ENCODE results near the gene BCOR. TPM values are rescaled to one million over a fixed set of nuclear protein-coding genes. Genes with fewer than 3 reads are reported as not detected.

BCOR gene
- total RNA-seq, 4 donors from 2014 or later: 23.8 to 37.5 (median 31.1) TPM

DNA sequence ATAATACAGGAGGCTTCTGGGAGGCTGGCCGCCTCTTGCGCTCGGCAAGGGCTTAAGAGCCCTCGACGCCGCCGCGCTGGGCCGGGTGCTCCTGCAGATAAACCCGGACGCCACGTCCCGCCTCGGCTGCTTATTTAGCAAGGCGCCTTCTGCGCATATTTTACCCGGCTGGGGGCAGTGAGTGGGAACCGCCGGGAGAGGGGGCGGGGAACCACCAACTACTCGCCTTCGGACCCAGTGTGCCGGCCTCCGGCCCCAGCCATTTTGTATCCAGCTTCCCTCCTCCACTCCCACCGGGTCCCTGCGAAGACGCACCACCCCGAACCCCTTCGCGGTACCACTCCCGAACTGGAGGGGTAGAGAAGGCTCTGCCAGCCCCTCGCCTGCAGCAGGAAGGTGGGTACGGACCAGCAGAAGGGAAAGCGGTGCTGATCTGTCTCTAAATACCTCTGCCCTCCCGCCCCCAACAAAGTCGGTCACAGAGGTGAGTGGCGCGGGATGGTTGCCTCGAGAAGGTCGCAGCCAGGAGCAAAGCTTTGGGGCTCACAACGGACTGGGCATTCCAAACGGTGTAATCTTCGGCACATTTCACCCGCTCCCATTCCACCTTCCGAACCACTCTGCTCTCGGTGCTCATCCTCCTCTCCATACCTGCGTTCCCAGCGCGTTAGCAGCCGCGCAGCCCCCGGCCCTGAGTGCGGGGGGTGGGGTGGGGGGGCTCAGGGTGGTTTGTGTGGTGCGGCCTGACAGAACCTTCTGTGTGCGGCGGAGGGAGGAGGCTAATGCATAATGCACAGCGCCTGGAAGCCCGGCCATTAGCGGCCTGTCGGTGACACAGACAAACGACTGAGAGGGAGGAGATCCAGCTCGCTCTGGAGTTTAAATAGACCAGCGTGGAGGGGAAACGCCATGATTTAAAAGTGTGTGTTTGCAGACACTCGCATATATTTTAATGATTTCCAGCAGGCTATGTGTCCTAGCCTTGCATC lies 4.9 kb upstream of the BCOR start:
- no peak for DNase-seq (ENCODE audit: low spot score in 2 of 2)
- TF ChIP-seq CTCF (IDR thresholded peaks at IDR 0.05) (no peak), POLR2A (IDR thresholded peaks at IDR 0.05) (no peak)
- no peak overlapping the region for H3K4me3 ChIP-seq (ENCODE audit: low read depth, poor library complexity, severe bottlenecking)
- intact Hi-C loops (cut with DNase I; ENCODE audit: low total_unique reads): loop anchor here (10.0 kb wide), 1 partner anchor 98 kb away; no protein-coding TSS in a partner anchor
- WGBS, 2 donors: 68 to 93% methylated on average over 54 to 59 of the region's 65 CpGs

GRCh38 chrX:40101430-40101802 lies 3.7 kb upstream of the BCOR start:
- no peak for DNase-seq (ENCODE audit: low spot score in 2 of 2)
- intact Hi-C loops (cut with DNase I; ENCODE audit: low total_unique reads): loop anchor here (10.0 kb wide), 1 partner anchor 97 kb away; no protein-coding TSS in a partner anchor

DNA sequence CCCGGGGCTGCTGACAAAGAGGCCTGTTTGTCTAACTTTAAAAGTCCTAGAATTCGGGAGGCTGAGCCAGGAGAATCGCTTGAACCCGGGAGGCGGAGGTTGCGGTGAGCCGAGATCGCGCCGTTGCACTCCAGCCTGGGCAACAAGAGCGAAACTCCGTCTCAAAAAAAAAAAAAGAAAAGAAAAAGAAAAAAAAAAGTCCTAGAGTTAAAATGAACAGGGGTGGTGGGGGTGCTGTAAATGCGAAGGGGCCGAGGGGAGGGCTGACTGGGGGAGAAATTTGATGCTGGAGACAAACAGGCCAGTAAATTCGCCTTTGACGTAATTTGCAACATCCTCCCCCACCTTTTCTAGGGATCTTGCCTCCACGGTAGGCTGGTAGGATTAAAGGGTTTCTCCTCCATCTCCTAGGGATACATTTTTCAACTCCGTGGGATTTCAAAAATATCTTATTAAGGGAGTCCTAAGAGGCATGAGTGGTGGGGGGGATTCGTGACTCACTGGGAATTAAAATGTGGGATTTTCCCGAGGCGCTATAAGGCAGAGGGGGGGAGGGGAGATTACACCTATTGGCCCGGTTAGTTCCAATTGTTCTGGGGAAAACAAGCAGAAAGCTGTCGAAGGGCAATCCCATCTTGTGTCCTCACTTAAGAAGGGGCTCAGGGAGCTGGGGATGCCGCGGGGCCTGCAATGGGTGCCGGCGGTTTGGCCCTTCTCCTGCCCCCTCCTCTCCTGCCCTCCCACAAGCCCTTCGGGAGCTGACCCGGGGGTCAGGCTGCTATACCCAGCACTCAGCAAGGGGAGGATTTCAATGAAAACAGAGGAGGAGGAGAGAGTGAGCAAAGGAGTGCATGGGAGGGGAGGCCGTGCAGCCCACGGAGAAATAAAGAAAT lies 3.0 kb upstream of the BCOR start:
- no peak for TF ChIP-seq CTCF (IDR thresholded peaks at IDR 0.05)
- TF ChIP-seq POLR2A (IDR thresholded peaks at IDR 0.05): no peak
- WGBS, 2 donors: 48 to 77% methylated on average over 31 of the region's 31 CpGs
- H3K4me3 ChIP-seq (ENCODE audit: low read depth, poor library complexity, severe bottlenecking): no peak overlapping the region
- intact Hi-C loops (cut with DNase I; ENCODE audit: low total_unique reads): loop anchor here (10.0 kb wide), 1 partner anchor 96 kb away; no protein-coding TSS in a partner anchor
- DNase-seq (ENCODE audit: low spot score in 2 of 2): no peak

More at GRCh38 chrX:40101430-40101802, 3.7 kb upstream of the BCOR start:
- no peak overlapping the region for H3K4me3 ChIP-seq (ENCODE audit: low read depth, poor library complexity, severe bottlenecking)
- TF ChIP-seq POLR2A (IDR thresholded peaks at IDR 0.05) (no peak), CTCF (IDR thresholded peaks at IDR 0.05) (no peak)
- WGBS, 2 donors: 61 to 92% methylated on average over 5 to 9 of the region's 9 CpGs

DNA sequence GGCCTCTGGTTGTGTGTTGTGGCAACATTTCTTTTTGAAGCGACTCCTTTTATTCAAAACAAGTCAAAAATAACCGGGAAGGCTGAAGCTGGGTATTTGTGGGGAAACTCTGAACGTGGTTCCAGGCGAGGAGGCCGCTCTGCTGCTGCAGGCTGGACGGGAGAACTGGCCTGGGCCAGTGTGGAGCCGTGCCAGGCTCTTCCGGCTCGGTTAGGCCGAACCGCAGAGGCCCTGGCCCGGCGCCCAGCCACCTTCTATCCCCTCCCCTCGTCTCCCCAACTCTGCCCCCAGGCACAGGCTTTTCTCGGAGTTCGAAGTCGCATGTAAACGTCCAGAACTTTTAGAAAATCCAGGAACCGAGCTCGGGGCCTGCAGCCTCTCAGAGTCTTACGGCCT lies 2.4 kb upstream of the BCOR start:
- 31 to 46% methylated on average over 20 to 21 of the region's 21 CpGs for WGBS, 2 donors
- DNase-seq (ENCODE audit: low spot score in 2 of 2): no peak
- no peak overlapping the region for H3K4me3 ChIP-seq (ENCODE audit: low read depth, poor library complexity, severe bottlenecking)
- intact Hi-C loops (cut with DNase I; ENCODE audit: low total_unique reads): loop anchor here (10.0 kb wide), 1 partner anchor 95 kb away; no protein-coding TSS in a partner anchor
- TF ChIP-seq CTCF (IDR thresholded peaks at IDR 0.05) (no peak), POLR2A (IDR thresholded peaks at IDR 0.05) (no peak)

DNA sequence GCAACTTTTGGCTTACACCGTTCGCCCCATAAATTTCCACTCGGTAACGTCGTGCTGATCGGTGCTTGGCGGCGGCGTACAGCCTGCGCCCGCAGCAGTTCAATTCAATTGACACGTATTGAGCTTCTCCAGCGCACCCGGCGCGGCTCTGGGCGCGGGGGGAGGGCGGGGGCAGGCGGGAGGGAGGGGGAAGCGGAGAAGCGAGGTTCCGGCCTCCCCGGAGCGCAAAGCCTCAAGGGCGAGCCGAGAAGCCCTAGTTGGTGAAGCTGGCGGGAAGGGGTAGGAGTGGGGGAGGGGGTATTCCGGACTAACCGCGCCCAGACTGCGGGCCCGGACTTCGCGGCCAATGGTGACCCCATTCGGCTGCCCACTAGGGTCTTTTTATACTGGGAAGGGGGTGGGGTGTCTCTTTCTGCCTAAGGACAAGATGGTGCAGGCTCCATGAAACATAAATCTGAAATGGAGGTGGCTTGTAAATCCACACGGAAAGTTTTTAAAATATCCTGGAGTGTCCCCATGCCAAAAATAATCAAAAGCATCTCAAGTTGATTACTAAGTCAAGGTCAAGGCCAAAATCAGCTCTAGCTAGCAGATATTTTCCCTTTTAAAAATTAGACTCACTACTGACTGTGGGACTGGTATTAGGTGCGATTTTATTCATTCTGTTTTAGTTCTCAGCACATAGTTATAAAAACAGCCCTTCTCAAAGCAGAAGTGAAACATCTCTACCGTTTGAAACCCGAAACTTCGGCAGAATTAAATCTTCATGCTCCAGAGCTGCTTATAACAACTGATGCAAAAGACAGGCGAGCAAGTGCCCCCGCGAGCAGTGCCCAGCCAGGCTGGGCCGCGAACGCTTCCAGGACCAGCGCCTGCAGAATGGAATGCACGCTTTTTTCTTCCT lies 1.5 kb upstream of the BCOR start:
- TF ChIP-seq POLR2A (IDR thresholded peaks at IDR 0.05): no peak
- no peak for TF ChIP-seq CTCF (IDR thresholded peaks at IDR 0.05)
- H3K4me3 ChIP-seq (ENCODE audit: low read depth, poor library complexity, severe bottlenecking): no peak overlapping the region
- WGBS, 2 donors: 10 to 13% methylated on average over 40 to 46 of the region's 49 CpGs
- no peak for DNase-seq (ENCODE audit: low spot score in 2 of 2)
- intact Hi-C loops (cut with DNase I; ENCODE audit: low total_unique reads): no loop called here
